ENCODE data around the gene PDHX.

The PDHX gene

DNA sequence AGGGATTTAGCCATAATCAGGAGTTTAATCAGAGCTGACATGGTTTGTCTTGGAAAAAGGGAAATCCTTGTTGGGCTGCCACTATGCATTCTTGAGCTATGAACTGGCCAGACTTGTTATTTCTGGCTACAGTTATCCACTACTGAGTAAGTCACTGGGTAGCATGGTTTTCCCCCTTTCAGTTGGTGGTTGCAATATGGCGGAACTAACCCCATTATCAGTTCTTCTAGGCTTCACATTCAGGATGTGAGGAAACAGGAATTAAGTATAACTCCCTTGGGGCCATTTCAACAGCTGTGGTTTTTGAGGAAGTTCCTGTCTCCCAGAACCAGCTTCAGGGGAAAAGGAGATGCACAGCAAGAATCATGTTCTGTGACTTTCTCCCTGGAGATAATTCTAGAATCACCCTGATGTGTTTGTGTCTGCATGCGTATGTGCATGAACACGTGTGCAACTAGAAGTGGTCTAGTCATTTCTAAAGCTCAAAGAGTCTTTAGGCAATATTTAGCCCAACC is 119.5 kb downstream of the PDHX start:
- no peak overlapping the region for H2AFZ ChIP-seq
- no peak overlapping the region for H3K9ac ChIP-seq
- no peak overlapping the region for H3K27ac ChIP-seq
- H3K27me3 ChIP-seq (ENCODE audit: control insufficient read depth, insufficient read depth, low read length): no peaks in the 10 kb centered on the region
- H3K36me3 ChIP-seq (ENCODE audit: control insufficient read depth, insufficient read depth, low read length): no peaks in the 10 kb centered on the region
- H3K9me3 ChIP-seq (ENCODE audit: control insufficient read depth, low read length): no peaks in the 10 kb centered on the region
- no peak overlapping the region for H3K4me2 ChIP-seq (ENCODE audit: low read length)
- H3K4me1 ChIP-seq: no peaks in the 10 kb centered on the region
- no peaks in the 10 kb centered on the region for H3K79me2 ChIP-seq
- H3K4me3 ChIP-seq (ENCODE audit: low read depth, low read length): no peak overlapping the region
- TF ChIP-seq, protein P1, sequence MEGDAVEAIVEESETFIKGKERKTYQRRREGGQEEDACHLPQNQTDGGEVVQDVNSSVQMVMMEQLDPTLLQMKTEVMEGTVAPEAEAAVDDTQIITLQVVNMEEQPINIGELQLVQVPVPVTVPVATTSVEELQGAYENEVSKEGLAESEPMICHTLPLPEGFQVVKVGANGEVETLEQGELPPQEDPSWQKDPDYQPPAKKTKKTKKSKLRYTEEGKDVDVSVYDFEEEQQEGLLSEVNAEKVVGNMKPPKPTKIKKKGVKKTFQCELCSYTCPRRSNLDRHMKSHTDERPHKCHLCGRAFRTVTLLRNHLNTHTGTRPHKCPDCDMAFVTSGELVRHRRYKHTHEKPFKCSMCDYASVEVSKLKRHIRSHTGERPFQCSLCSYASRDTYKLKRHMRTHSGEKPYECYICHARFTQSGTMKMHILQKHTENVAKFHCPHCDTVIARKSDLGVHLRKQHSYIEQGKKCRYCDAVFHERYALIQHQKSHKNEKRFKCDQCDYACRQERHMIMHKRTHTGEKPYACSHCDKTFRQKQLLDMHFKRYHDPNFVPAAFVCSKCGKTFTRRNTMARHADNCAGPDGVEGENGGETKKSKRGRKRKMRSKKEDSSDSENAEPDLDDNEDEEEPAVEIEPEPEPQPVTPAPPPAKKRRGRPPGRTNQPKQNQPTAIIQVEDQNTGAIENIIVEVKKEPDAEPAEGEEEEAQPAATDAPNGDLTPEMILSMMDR (IDR thresholded peaks at IDR 0.05): no peak

DNA sequence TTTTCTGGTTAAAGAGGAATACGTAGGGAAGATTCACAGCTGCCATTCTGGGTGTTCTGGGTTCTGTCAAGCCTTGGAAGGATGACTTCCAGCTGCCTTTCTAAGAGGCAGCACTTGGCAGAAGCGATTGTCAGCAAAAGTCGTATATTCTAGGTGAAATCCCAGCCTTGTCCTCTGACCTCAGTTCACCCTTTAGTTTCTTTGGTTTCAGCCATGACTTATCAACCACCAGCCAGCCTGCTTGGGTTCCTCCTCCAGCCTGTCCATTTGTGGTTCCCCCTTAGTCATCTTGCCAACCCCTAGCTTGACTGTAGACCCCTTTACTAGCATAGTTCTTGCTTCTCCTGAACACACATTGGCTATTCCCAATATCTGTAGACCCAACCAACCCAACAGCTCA is 120.2 kb downstream of the PDHX start:
- Histone ChIP-seq H3K27me3 (ENCODE audit: control insufficient read depth, insufficient read depth, low read length) (no peaks in the 10 kb centered on the region), H3K36me3 (ENCODE audit: control insufficient read depth, insufficient read depth, low read length) (no peaks in the 10 kb centered on the region), H3K4me3 (ENCODE audit: low read depth, low read length) (no peak overlapping the region), H3K27ac (no peak overlapping the region), H3K9me3 (ENCODE audit: control insufficient read depth, low read length) (no peaks in the 10 kb centered on the region), H3K4me1 (no peaks in the 10 kb centered on the region), H2AFZ (no peak overlapping the region), H3K4me2 (ENCODE audit: low read length) (no peak overlapping the region), H3K79me2 (no peaks in the 10 kb centered on the region), H3K9ac (no peak overlapping the region)
- TF ChIP-seq, protein P1 (IDR thresholded peaks at IDR 0.05): no peak

DNA sequence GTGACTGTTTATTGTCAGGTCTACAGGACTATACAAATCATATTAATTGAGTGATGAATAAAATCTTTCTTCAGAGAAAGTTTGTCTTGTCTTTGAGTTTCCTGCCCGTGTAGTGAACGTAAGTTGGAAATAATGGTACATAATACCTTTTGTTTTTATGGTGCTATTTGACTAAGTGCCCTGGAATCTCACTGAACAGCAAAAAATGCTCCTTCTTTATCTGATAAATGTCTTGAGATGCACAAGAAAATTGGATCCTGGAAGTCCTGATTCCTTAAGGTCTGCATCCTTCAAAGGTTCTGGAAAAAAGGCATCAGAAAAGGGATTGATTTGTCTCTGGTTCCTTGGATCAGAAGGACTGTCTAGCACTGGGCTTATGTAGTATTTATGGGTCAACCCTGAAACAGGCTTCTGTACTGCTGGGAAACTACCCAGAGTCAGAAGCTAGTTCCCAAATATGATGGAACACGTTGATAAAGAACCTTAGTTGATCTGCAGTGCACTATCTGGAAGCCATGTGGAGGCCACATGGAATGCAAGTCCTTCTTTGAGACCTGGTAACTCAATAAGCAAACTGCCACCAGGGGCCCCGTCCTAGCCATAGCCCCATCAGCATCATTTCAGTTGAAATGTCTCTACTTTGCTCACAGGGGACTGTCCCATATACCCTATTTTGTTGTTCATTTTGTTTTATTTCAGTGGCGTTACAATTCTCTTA is 122.0 kb downstream of the PDHX start:
- H3K79me2 ChIP-seq: no peaks in the 10 kb centered on the region
- H3K9ac ChIP-seq: no peak overlapping the region
- TF ChIP-seq, protein P1 (IDR thresholded peaks at IDR 0.05): no peak
- H3K27me3 ChIP-seq (ENCODE audit: control insufficient read depth, insufficient read depth, low read length): no peaks in the 10 kb centered on the region
- H3K4me2 ChIP-seq (ENCODE audit: low read length): no peak overlapping the region
- H3K27ac ChIP-seq: no peak overlapping the region
- no peaks in the 10 kb centered on the region for H3K4me1 ChIP-seq
- H2AFZ ChIP-seq: no peak overlapping the region
- H3K36me3 ChIP-seq (ENCODE audit: control insufficient read depth, insufficient read depth, low read length): no peaks in the 10 kb centered on the region
- no peaks in the 10 kb centered on the region for H3K9me3 ChIP-seq (ENCODE audit: control insufficient read depth, low read length)
- no peak overlapping the region for H3K4me3 ChIP-seq (ENCODE audit: low read depth, low read length)

DNA sequence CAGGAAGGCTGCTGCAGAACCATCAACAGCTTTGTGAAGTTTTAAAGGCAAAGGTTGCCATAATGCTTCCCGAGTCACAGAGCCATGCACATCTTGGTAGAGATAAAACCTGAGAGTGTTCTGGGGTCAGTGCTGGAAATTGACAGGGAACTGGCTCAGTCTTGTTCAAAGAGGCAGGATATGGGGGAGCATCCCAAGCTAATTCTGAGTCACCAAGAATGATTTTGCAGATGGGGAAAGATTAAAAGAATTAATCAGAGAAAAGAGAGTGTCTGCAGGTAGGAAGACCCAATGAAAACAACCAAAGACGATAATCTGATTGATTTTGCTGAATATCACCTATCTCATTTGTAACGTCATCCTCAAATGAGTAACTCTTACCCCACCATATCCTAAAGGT is 122.7 kb downstream of the PDHX start:
- no peak overlapping the region for H2AFZ ChIP-seq
- no peak overlapping the region for H3K27ac ChIP-seq
- no peaks in the 10 kb centered on the region for H3K79me2 ChIP-seq
- TF ChIP-seq, protein P1 (IDR thresholded peaks at IDR 0.05): no peak
- H3K4me2 ChIP-seq (ENCODE audit: low read length): no peak overlapping the region
- H3K4me1 ChIP-seq: no peaks in the 10 kb centered on the region
- no peaks in the 10 kb centered on the region for H3K36me3 ChIP-seq (ENCODE audit: control insufficient read depth, insufficient read depth, low read length)
- no peak overlapping the region for H3K4me3 ChIP-seq (ENCODE audit: low read depth, low read length)
- H3K9ac ChIP-seq: no peak overlapping the region
- H3K9me3 ChIP-seq (ENCODE audit: control insufficient read depth, low read length): no peaks in the 10 kb centered on the region
- H3K27me3 ChIP-seq (ENCODE audit: control insufficient read depth, insufficient read depth, low read length): no peaks in the 10 kb centered on the region
